A549 (cell line): ENCODE data around the gene CDH2. TPM values are rescaled to one million over a fixed set of nuclear protein-coding genes. Genes with fewer than 3 reads are reported as not detected.

Source experiments
- ATAC-seq, 2 experiments: fragments of 200-7000 bp in 1 of 2; fragments of >200 bp in 1 of 2; cut with Nextera tagmentation in 1 of 2; cut with Tn5 transposase in 1 of 2; 3 replicates each; pipeline versions ENCODE4 v1.8.0 to v1.9.1; 2018 to 2020; ENCODE audit warnings: mild to moderate bottlenecking in 1 of 2, moderate library complexity in 1 of 2
- CTCF ChIA-PET: fragments of 300-600 bp; sonication (Branson Sonifier 250); formaldehyde crosslinking; extraction: SDS; loops from one replicate; lab custom pipeline; 2021; ENCODE audit warnings: antibody characterized with exemption, inconsistent platforms; lab: Yijun Ruan, JAX
- POLR2A ChIA-PET: fragments of 350-600 bp; formaldehyde crosslinking; extraction: SDS; loops from one replicate; lab custom pipeline; 2021; ENCODE audit warnings: antibody characterized with exemption, inconsistent platforms; lab: Yijun Ruan, JAX
- DNase-seq, 2 experiments: peaks; one replicate each; pipeline versions ENCODE4 v3.0.0 to v3.0.0-alpha.2; 2011 to 2016; ENCODE audit warnings: low read depth in 1 of 2, low spot score in 1 of 2
- FAIRE-seq: peaks from 2 replicates; lab custom pipeline; 2011; peaks lifted over from hg19 to GRCh38; lab: Jason Lieb, UNC
- H3K27ac ChIP-seq, 2 experiments: fragments of >200 bp; sonication (Bioruptor Twin); formaldehyde crosslinking; 3 replicates each; pipeline ENCODE4 v1.5.1; 2016 to 2017
- H3K4me1 ChIP-seq: fragments of >200 bp; sonication (Bioruptor Twin); formaldehyde crosslinking; 3 replicates; pipeline ENCODE4 v1.6.1; 2016
- H3K4me2 ChIP-seq: fragments of >200 bp; sonication (Bioruptor Twin); formaldehyde crosslinking; 3 replicates; pipeline ENCODE4 v1.6.1; 2016
- H3K4me3 ChIP-seq: fragments of >200 bp; sonication (Bioruptor Twin); formaldehyde crosslinking; 3 replicates; pipeline ENCODE4 v1.5.1; 2016
- H3K9me3 ChIP-seq: fragments of >200 bp; sonication (Bioruptor Twin); formaldehyde crosslinking; 3 replicates; pipeline ENCODE4 v1.6.1; 2016
- CBX2 ChIP-seq: fragments of 200-600 bp; sonication (generic); IDR thresholded peaks from 2 replicates; pipeline ENCODE4 v1.6.1; 2016; ENCODE audit warnings: low read depth, mild to moderate bottlenecking, borderline replicate concordance
- CBX8 ChIP-seq: fragments of 200-600 bp; sonication (generic); IDR thresholded peaks from 2 replicates; pipeline ENCODE4 v1.6.1; 2016
- CHD4 ChIP-seq: fragments of 200-600 bp; sonication (generic); IDR thresholded peaks from 2 replicates; pipeline ENCODE4 v1.6.1; 2016; ENCODE audit warnings: antibody characterized with exemption, mild to moderate bottlenecking, borderline replicate concordance
- EHF ChIP-seq: fragments of 250-450 bp; sonication (Bioruptor Pico); IDR thresholded peaks from 2 replicates; pipeline ENCODE4 v1.5.0; 2020; ENCODE audit warnings: mild to moderate bottlenecking
- EHMT2 ChIP-seq: fragments of 200-600 bp; sonication (generic); IDR thresholded peaks from 2 replicates; pipeline ENCODE4 v1.6.1; 2016; ENCODE audit warnings: antibody characterized with exemption, low read depth, mild to moderate bottlenecking, moderate library complexity
- ESRRA ChIP-seq: fragments of 150-350 bp; IDR thresholded peaks from 2 replicates; pipeline ENCODE4 v1.6.1; 2014; ENCODE audit warnings: mild to moderate bottlenecking, low read length, borderline replicate concordance
- FOSL2 ChIP-seq, 2 experiments: fragments of 450-650 bp in 1 of 2; fragments of >200 bp in 1 of 2; sonication (Bioruptor Twin) in 1 of 2; formaldehyde crosslinking; IDR thresholded peaks; 2 replicates each; pipeline versions ENCODE4 v1.5.0 to v1.6.1; 2016 to 2020; ENCODE audit warnings: mild to moderate bottlenecking in 1 of 2, moderate library complexity in 1 of 2
- FOXS1 ChIP-seq: fragments of 250-450 bp; sonication (Bioruptor Pico); IDR thresholded peaks from 2 replicates; pipeline ENCODE4 v1.5.0; 2020; ENCODE audit warnings: mild to moderate bottlenecking, moderate library complexity
- HDAC2 ChIP-seq: fragments of 200-600 bp; sonication (generic); IDR thresholded peaks from 2 replicates; pipeline ENCODE4 v1.6.1; 2016
- HOXA7 ChIP-seq: fragments of 250-450 bp; sonication (Bioruptor Pico); IDR thresholded peaks from 2 replicates; pipeline ENCODE4 v1.5.0; 2020; ENCODE audit warnings: mild to moderate bottlenecking, moderate library complexity
- JUNB ChIP-seq: fragments of >200 bp; sonication (Bioruptor Twin); formaldehyde crosslinking; IDR thresholded peaks from 2 replicates; pipeline ENCODE4 v1.6.1; 2016
- KDM5A ChIP-seq: fragments of 200-600 bp; sonication (generic); IDR thresholded peaks from 2 replicates; pipeline ENCODE4 v1.6.1; 2016; ENCODE audit warnings: antibody characterized with exemption, mild to moderate bottlenecking
- NFE2L2 ChIP-seq: fragments of 150-350 bp; conservative IDR thresholded peaks from 2 replicates; pipeline ENCODE4 v1.6.1; 2014; ENCODE audit warnings: low read length
- NPAS2 ChIP-seq: fragments of 250-450 bp; sonication (Bioruptor Pico); IDR thresholded peaks from 2 replicates; pipeline ENCODE4 v1.8.0; 2022; ENCODE audit warnings: mild to moderate bottlenecking, moderate library complexity, borderline replicate concordance
- NR3C1 ChIP-seq: fragments of >200 bp; sonication (Bioruptor Twin); formaldehyde crosslinking; IDR thresholded peaks from 3 replicates; pipeline ENCODE4 v1.6.1; 2017
- RAD21 ChIP-seq, 2 experiments: fragments of >200 bp in 1 of 2; sonication (Bioruptor Twin) in 1 of 2; formaldehyde crosslinking in 1 of 2; IDR thresholded peaks in 1 of 2; conservative IDR thresholded peaks in 1 of 2; 2 replicates in 1 of 2; 3 replicates in 1 of 2; pipeline ENCODE4 v1.6.1; 2012 to 2018; ENCODE audit warnings: inconsistent platforms in 1 of 2
- SMC3 ChIP-seq: fragments of >200 bp; sonication (Bioruptor Twin); formaldehyde crosslinking; IDR thresholded peaks from 3 replicates; pipeline ENCODE4 v1.6.1; 2018; ENCODE audit warnings: inconsistent platforms
- SREBF2 ChIP-seq: fragments of 450-650 bp; IDR thresholded peaks from 2 replicates; pipeline ENCODE4 v1.6.1; 2014; ENCODE audit warnings: mild to moderate bottlenecking, moderate library complexity
- ZFP36 ChIP-seq: fragments of 450-650 bp; IDR thresholded peaks from 2 replicates; pipeline ENCODE4 v1.6.1; 2014; ENCODE audit warnings: borderline replicate concordance; ENCODE audit not compliant: partially characterized antibody
- whole genome bisulfite sequencing: methylation state at CpG from one replicate; pipeline ENCODE4 v1.1.6; 2017; ENCODE audit errors: missing lambda C conversion rate; 5-methylcytosine and 5-hydroxymethylcytosine counted together
- polyA plus RNA-seq, 4 experiments: library from polyadenylated mRNA; depleted of rRNA in 3 of 4; stranded (reverse); fragments of >200 nt; fragmentation: RNase III in 1 of 4; extraction: RNeasy Plus Mini Kit Qiagen cat#74134 plus additional on column Dnase treatment in 1 of 4; gene quantifications; 2 replicates in 3 of 4; 3 replicates in 1 of 4; pipeline ENCODE4 v1.2.3, GENCODE V29; 2011 to 2017
- TF ChIP-seq, protein P1 (sequence below): fragments of 450-650 bp; IDR thresholded peaks from 2 replicates; pipeline ENCODE4 v1.6.1; 2014; ENCODE audit warnings: antibody characterized with exemption
- TF ChIP-seq, protein P2 (sequence below): fragments of 150-350 bp; IDR thresholded peaks from 2 replicates; pipeline ENCODE4 v1.6.1; 2014; ENCODE audit warnings: low read depth, mild to moderate bottlenecking, low read length
- TF ChIP-seq, protein P3 (sequence below): fragments of 250-450 bp; sonication (Bioruptor Pico); IDR thresholded peaks from 2 replicates; pipeline ENCODE4 v1.5.0; 2021; ENCODE audit warnings: mild to moderate bottlenecking, moderate library complexity, borderline replicate concordance
- TF ChIP-seq, protein P4 (sequence below): IDR thresholded peaks from 2 replicates; pipeline ENCODE4 v1.6.1; 2012; ENCODE audit warnings: low read depth, borderline replicate concordance
- TF ChIP-seq, protein P5 (sequence below): IDR thresholded peaks from 2 replicates; pipeline ENCODE4 v1.6.1; 2012
- TF ChIP-seq, protein P6 (sequence below): fragments of >200 bp; sonication (Bioruptor Twin); formaldehyde crosslinking; IDR thresholded peaks from 3 replicates; pipeline ENCODE4 v1.5.1; 2016

CDH2 gene
- polyA plus RNA-seq, 2 of the 4 experiments (the other 2 are of a cell fraction), result 54.0 to 71.9 TPM

DNA sequence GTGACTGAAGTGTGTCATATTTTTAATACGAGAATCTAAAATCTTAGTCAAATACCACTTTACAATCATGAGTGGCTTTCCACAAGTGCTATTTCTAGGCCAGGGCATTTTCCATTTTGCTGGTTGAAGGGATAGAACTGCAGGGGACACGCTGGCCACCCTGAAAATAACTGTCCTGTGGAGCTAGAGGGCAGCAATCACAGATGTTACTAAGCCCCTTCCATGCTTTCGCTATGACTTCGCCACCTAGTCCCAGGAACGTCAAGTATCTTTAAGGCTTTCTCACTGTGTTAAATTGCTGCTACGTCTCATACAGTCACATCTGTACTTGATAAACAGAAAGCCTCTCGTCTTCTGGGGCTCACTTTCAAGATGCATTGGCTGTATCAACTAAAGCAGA lies 171.8 kb downstream of the CDH2 start:
- Histone ChIP-seq H3K9me3 (no peaks in the 10 kb centered on the region), H3K4me1 (no peaks in the 10 kb centered on the region), H3K27ac (no peak overlapping the region), H3K4me2 (no peak overlapping the region)
- ChIA-PET CTCF (interaction anchor here (0.9 kb wide), 1 partner anchor 13 kb away, joined by 3 read pairs; no protein-coding TSS in a partner anchor), POLR2A (no interaction called here)
- ATAC-seq, result no peak
- no peak for FAIRE-seq
- 87% methylated on average over 7 of the region's 7 CpGs for WGBS
- no peak for DNase-seq
- TF ChIP-seq CHD4 (no peak), NFE2L2 (no peak), ZFP36 (no peak), NPAS2 (CRISPR knock-in tag) (no peak), HDAC2 (no peak), FOXS1 (CRISPR knock-in tag) (no peak), CBX2 (no peak), FOSL2 (IDR thresholded peaks at IDR 0.05) (no peak), FOSL2 (CRISPR knock-in tag; IDR thresholded peaks at IDR 0.05) (no peak), SREBF2 (no peak), EHMT2 (no peak), HOXA7 (CRISPR knock-in tag) (no peak), EHF (no peak), NR3C1 (no peak)
- TF ChIP-seq, protein P1, sequence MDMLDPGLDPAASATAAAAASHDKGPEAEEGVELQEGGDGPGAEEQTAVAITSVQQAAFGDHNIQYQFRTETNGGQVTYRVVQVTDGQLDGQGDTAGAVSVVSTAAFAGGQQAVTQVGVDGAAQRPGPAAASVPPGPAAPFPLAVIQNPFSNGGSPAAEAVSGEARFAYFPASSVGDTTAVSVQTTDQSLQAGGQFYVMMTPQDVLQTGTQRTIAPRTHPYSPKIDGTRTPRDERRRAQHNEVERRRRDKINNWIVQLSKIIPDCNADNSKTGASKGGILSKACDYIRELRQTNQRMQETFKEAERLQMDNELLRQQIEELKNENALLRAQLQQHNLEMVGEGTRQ, result no peak
- TF ChIP-seq, protein P2, sequence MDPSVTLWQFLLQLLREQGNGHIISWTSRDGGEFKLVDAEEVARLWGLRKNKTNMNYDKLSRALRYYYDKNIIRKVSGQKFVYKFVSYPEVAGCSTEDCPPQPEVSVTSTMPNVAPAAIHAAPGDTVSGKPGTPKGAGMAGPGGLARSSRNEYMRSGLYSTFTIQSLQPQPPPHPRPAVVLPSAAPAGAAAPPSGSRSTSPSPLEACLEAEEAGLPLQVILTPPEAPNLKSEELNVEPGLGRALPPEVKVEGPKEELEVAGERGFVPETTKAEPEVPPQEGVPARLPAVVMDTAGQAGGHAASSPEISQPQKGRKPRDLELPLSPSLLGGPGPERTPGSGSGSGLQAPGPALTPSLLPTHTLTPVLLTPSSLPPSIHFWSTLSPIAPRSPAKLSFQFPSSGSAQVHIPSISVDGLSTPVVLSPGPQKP, result no peak
- TF ChIP-seq, all 56 proteins: peak for 0
- H3K4me3 ChIP-seq, result no peak overlapping the region

DNA sequence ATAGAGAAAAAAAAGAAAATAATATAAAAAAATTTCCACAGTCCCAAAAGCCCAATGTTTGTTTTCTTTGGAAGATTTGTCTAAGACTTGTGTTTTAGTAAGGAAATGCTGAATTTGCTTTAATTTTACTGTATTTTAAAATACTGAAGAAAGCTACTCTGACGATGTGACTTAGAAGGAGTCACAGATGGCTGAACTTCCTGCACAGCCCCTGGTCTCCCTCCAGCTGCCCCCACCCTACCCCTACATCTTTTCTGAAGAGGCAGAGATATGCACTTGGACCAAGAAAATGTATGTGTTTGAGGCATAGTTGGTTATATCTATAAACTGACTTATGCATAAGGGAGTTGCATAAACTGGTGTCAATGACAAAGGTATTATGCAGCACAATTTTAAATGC lies 172.3 kb downstream of the CDH2 start:
- TF ChIP-seq KDM5A (no peak), EHMT2 (no peak), CBX8 (no peak), CHD4 (no peak), JUNB (no peak), RAD21 (conservative IDR thresholded peaks at IDR 0.05 in 1 of 2, IDR thresholded peaks at IDR 0.05 in 1 of 2) (no peak), SMC3 (no peak), ESRRA (no peak)
- TF ChIP-seq, protein P3, sequence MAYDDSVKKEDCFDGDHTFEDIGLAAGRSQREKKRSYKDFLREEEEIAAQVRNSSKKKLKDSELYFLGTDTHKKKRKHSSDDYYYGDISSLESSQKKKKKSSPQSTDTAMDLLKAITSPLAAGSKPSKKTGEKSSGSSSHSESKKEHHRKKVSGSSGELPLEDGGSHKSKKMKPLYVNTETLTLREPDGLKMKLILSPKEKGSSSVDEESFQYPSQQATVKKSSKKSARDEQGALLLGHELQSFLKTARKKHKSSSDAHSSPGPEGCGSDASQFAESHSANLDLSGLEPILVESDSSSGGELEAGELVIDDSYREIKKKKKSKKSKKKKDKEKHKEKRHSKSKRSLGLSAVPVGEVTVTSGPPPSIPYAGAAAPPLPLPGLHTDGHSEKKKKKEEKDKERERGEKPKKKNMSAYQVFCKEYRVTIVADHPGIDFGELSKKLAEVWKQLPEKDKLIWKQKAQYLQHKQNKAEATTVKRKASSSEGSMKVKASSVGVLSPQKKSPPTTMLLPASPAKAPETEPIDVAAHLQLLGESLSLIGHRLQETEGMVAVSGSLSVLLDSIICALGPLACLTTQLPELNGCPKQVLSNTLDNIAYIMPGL (CRISPR knock-in tag), result no peak
- TF ChIP-seq, protein P4, sequence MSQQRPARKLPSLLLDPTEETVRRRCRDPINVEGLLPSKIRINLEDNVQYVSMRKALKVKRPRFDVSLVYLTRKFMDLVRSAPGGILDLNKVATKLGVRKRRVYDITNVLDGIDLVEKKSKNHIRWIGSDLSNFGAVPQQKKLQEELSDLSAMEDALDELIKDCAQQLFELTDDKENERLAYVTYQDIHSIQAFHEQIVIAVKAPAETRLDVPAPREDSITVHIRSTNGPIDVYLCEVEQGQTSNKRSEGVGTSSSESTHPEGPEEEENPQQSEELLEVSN, result no peak
- TF ChIP-seq, protein P5, sequence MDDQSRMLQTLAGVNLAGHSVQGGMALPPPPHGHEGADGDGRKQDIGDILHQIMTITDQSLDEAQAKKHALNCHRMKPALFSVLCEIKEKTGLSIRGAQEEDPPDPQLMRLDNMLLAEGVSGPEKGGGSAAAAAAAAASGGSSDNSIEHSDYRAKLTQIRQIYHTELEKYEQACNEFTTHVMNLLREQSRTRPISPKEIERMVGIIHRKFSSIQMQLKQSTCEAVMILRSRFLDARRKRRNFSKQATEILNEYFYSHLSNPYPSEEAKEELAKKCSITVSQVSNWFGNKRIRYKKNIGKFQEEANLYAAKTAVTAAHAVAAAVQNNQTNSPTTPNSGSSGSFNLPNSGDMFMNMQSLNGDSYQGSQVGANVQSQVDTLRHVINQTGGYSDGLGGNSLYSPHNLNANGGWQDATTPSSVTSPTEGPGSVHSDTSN, result no peak
- TF ChIP-seq, protein P2, result no peak
- TF ChIP-seq, protein P6, sequence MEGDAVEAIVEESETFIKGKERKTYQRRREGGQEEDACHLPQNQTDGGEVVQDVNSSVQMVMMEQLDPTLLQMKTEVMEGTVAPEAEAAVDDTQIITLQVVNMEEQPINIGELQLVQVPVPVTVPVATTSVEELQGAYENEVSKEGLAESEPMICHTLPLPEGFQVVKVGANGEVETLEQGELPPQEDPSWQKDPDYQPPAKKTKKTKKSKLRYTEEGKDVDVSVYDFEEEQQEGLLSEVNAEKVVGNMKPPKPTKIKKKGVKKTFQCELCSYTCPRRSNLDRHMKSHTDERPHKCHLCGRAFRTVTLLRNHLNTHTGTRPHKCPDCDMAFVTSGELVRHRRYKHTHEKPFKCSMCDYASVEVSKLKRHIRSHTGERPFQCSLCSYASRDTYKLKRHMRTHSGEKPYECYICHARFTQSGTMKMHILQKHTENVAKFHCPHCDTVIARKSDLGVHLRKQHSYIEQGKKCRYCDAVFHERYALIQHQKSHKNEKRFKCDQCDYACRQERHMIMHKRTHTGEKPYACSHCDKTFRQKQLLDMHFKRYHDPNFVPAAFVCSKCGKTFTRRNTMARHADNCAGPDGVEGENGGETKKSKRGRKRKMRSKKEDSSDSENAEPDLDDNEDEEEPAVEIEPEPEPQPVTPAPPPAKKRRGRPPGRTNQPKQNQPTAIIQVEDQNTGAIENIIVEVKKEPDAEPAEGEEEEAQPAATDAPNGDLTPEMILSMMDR, result no peak
- Histone ChIP-seq H3K4me3 (no peak overlapping the region), H3K4me2 (no peak overlapping the region), H3K27ac (no peak overlapping the region), H3K9me3 (no peaks in the 10 kb centered on the region), H3K4me1 (no peaks in the 10 kb centered on the region)
- ChIA-PET POLR2A (no interaction called here), CTCF (interaction anchor here (0.9 kb wide), 1 partner anchor 13 kb away, joined by 3 read pairs; no protein-coding TSS in a partner anchor)
- ATAC-seq, result no peak
- 91% methylated on average over 1 of the region's 1 CpG for WGBS
- no peak for FAIRE-seq
- no peak for DNase-seq
